Neuronal stem cell (in vitro differentiated cells): Measurements from ENCODE around the gene RNF208.
A peak's percentile ranks its signal among the peaks of the same experiment; 100 is the strongest.

Experiments
- DNase-seq: peaks from one replicate; pipeline ENCODE4 v3.0.0-alpha.2; 2013; ENCODE audit warnings: low spot score
- H2AFZ ChIP-seq: one replicate; pipeline ENCODE4 v1.6.1; 2013; ENCODE audit warnings: mild to moderate bottlenecking, low read length, inconsistent platforms
- H2AK5ac ChIP-seq: 2 replicates; pipeline ENCODE4 v1.6.1; 2013; ENCODE audit warnings: low read depth, mild to moderate bottlenecking, inconsistent platforms, low read length, moderate library complexity, mixed read lengths
- H2BK120ac ChIP-seq: 2 replicates; pipeline ENCODE4 v1.6.1; 2013; ENCODE audit warnings: low read depth, mild to moderate bottlenecking, inconsistent platforms, low read length, moderate library complexity, mixed read lengths
- H2BK12ac ChIP-seq: one replicate; pipeline ENCODE4 v1.6.1; 2013; ENCODE audit warnings: low read length, inconsistent platforms
- H2BK15ac ChIP-seq: 2 replicates; pipeline ENCODE4 v1.6.1; 2013; ENCODE audit warnings: mild to moderate bottlenecking, low read length, inconsistent platforms, mixed read lengths
- H2BK5ac ChIP-seq: one replicate; pipeline ENCODE4 v1.6.1; 2013; ENCODE audit warnings: inconsistent platforms, mild to moderate bottlenecking, low read length, moderate library complexity
- H3K14ac ChIP-seq: one replicate; pipeline ENCODE4 v1.6.1; 2013; ENCODE audit warnings: low read length, inconsistent platforms
- H3K18ac ChIP-seq: 2 replicates; pipeline ENCODE4 v1.6.1; 2013; ENCODE audit warnings: low read length, inconsistent platforms
- H3K23ac ChIP-seq: 2 replicates; pipeline ENCODE4 v1.6.1; 2013; ENCODE audit warnings: low read depth, mild to moderate bottlenecking, mixed read lengths, low read length, inconsistent platforms; ENCODE audit not compliant: poor library complexity
- H3K27ac ChIP-seq: replicated peaks from 3 replicates; pipeline ENCODE4 v1.5.1; 2013; ENCODE audit warnings: low read length, inconsistent platforms
- H3K27me3 ChIP-seq, 3 experiments: 2 replicates each; pipeline ENCODE4 v1.6.1; 2013; ENCODE audit warnings: low read length in 3 of 3, mild to moderate bottlenecking in 2 of 3, inconsistent platforms in 1 of 3, low read depth in 1 of 3, mixed read lengths in 1 of 3, moderate library complexity in 1 of 3; ENCODE audit not compliant: control insufficient read depth in 3 of 3, insufficient read depth in 3 of 3
- H3K36me3 ChIP-seq, 2 donors: replicated peaks in 1 of 2; 2 replicates each; pipeline ENCODE4 v1.6.1; 2013; ENCODE audit warnings: low read length in 2 of 2; ENCODE audit not compliant: control insufficient read depth in 2 of 2, insufficient read depth in 2 of 2
- H3K4ac ChIP-seq: 2 replicates; pipeline ENCODE4 v1.6.1; 2013; ENCODE audit warnings: inconsistent platforms, mild to moderate bottlenecking, low read length, moderate library complexity
- H3K4me1 ChIP-seq, 2 donors: 1 replicate in 1 of 2; 2 replicates in 1 of 2; pipeline ENCODE4 v1.6.1; 2013; ENCODE audit warnings: low read length in 2 of 2, low read depth in 1 of 2; ENCODE audit not compliant: control insufficient read depth in 2 of 2, insufficient read depth in 1 of 2
- H3K4me2 ChIP-seq: one replicate; pipeline ENCODE4 v1.6.1; 2013; ENCODE audit warnings: mild to moderate bottlenecking, low read length, inconsistent platforms; ENCODE audit not compliant: insufficient read depth, poor library complexity, severe bottlenecking
- H3K4me3 ChIP-seq, 2 donors: 2 replicates each; pipeline ENCODE4 v1.5.1; 2013; ENCODE audit warnings: low read length in 2 of 2, mild to moderate bottlenecking in 2 of 2, inconsistent platforms in 1 of 2, moderate library complexity in 1 of 2
- H3K79me1 ChIP-seq: one replicate; pipeline ENCODE4 v1.6.1; 2013; ENCODE audit warnings: low read depth, mild to moderate bottlenecking, inconsistent platforms, low read length, moderate library complexity
- H3K9ac ChIP-seq: one replicate; pipeline ENCODE4 v1.6.1; 2013; ENCODE audit warnings: mild to moderate bottlenecking, low read depth, low read length, inconsistent platforms; ENCODE audit not compliant: poor library complexity
- H3K9me3 ChIP-seq, 2 donors: replicated peaks in 1 of 2; 2 replicates each; pipeline versions ENCODE3 to v1.6.1; 2013; ENCODE audit warnings: low read length in 2 of 2, mild to moderate bottlenecking in 2 of 2, inconsistent platforms in 1 of 2, low read depth in 1 of 2, mixed read lengths in 1 of 2, moderate library complexity in 1 of 2; ENCODE audit not compliant: control insufficient read depth in 2 of 2, insufficient read depth in 1 of 2
- H4K8ac ChIP-seq: one replicate; pipeline ENCODE4 v1.6.1; 2013; ENCODE audit warnings: low read depth, mild to moderate bottlenecking, inconsistent platforms, low read length, moderate library complexity
- H4K91ac ChIP-seq: one replicate; pipeline ENCODE4 v1.6.1; 2013; ENCODE audit warnings: low read length, low read depth, mild to moderate bottlenecking, inconsistent platforms; ENCODE audit not compliant: poor library complexity
- WGBS, 2 donors: extraction: QIAGEN DNeasy Blood & Tissue Kit; methylation state at CpG; one replicate each; pipeline ENCODE4 v1.1.7; 2013; ENCODE audit warnings: missing lambda C conversion rate in 2 of 2, mixed read lengths in 1 of 2; ENCODE audit not compliant: insufficient read length in 2 of 2, insufficient replicate concordance in 1 of 2; ENCODE audit errors: extremely low coverage in 2 of 2; 5-methylcytosine and 5-hydroxymethylcytosine counted together

RNF208 gene

GRCh38 chr9:137228506-137228967 lies 6.5 kb upstream of the RNF208 start:
- no peak for DNase-seq

GRCh38 chr9:137227853-137228505 lies 5.9 kb upstream of the RNF208 start:
- no peak for DNase-seq
- H4K91ac ChIP-seq = no peak overlapping the region
- H3K4me1 ChIP-seq = peaks cover 4 to 10% of the 10 kb centered on the region in 2 donors
- no peak overlapping the region for H3K4me3 ChIP-seq
- peak overlapping the region; percentile 10 for H2BK12ac ChIP-seq
- H3K27me3 ChIP-seq = peaks cover 0 to 7% (median under 1%) of the 10 kb centered on the region in 3 experiments
- H3K4ac ChIP-seq = no peak overlapping the region
- H3K18ac ChIP-seq = no peak overlapping the region
- H2AK5ac ChIP-seq = peak overlapping the region; percentile 75
- H3K23ac ChIP-seq = no peak overlapping the region
- no peak overlapping the region for H3K4me2 ChIP-seq
- no peaks in the 10 kb centered on the region for H3K36me3 ChIP-seq
- no peak overlapping the region for H3K9ac ChIP-seq
- no peak overlapping the region for H2BK120ac ChIP-seq
- H2BK5ac ChIP-seq = no peak overlapping the region
- H3K14ac ChIP-seq = peak overlapping the region; percentile 21
- no peaks in the 10 kb centered on the region for H3K9me3 ChIP-seq
- H2AFZ ChIP-seq = no peak overlapping the region
- no peak overlapping the region for H4K8ac ChIP-seq
- H3K79me1 ChIP-seq = no peaks in the 10 kb centered on the region
- no CpG with 5 or more reads among the region's 18 CpGs for WGBS, 2 donors
- no peak overlapping the region for H3K27ac ChIP-seq
- no peak overlapping the region for H2BK15ac ChIP-seq

More at GRCh38 chr9:137228506-137228967, 6.5 kb upstream of the RNF208 start:
- Histone ChIP-seq H3K4me1 (peaks cover 2 to 9% of the 10 kb centered on the region in 2 donors), H4K8ac (no peak overlapping the region), H3K79me1 (no peaks in the 10 kb centered on the region), H2BK15ac (no peak overlapping the region), H3K36me3 (no peaks in the 10 kb centered on the region), H4K91ac (no peak overlapping the region), H2AK5ac (peak overlapping the region; percentile 75), H3K27me3 (peaks cover 0 to 7% (median 0%) of the 10 kb centered on the region in 3 experiments), H3K18ac (peak overlapping the region; percentile 38), H3K4me2 (peak overlapping the region; percentile 2), H3K14ac (peak overlapping the region; percentile 21), H2BK120ac (no peak overlapping the region), H3K9ac (no peak overlapping the region), H2BK12ac (no peak overlapping the region), H3K27ac (no peak overlapping the region), H3K4me3 (no peak overlapping the region), H3K4ac (peak overlapping the region; percentile 23), H3K9me3 (no peaks in the 10 kb centered on the region), H2BK5ac (no peak overlapping the region), H2AFZ (no peak overlapping the region), H3K23ac (peak overlapping the region; percentile 93)
- no CpG with 5 or more reads among the region's 29 CpGs for WGBS, 2 donors

GRCh38 chr9:137227054-137227852 lies 5.2 kb upstream of the RNF208 start, which contains the start of gene RNF224:
Gene RNF224, plus strand, starts transcription at chr9:137227502. Its CDS starts 834 bp downstream, at chr9:137228336.
- WGBS, 2 donors = no CpG with 5 or more reads among the region's 25 CpGs
- no peaks in the 10 kb centered on the region for H3K36me3 ChIP-seq
- H3K4me2 ChIP-seq = no peak within 1 kb of the TSS
- peak within 1 kb of the TSS; percentile 57 for H3K18ac ChIP-seq
- peak within 1 kb of the TSS; percentile 64 for H4K91ac ChIP-seq
- peak within 1 kb of the TSS in 1 of 2 donors; percentile 41 for H3K4me3 ChIP-seq
- H3K27ac ChIP-seq = no peak within 1 kb of the TSS
- peak within 1 kb of the TSS; percentile 50 for H4K8ac ChIP-seq
- H2BK5ac ChIP-seq = no peak within 1 kb of the TSS
- peaks cover 9 to 15% of the 10 kb centered on the region in 2 donors for H3K4me1 ChIP-seq
- H3K4ac ChIP-seq = peak within 1 kb of the TSS; percentile 76
- peak within 1 kb of the TSS; percentile 31 for H3K14ac ChIP-seq
- H2AK5ac ChIP-seq = peak within 1 kb of the TSS; percentile 75
- H3K23ac ChIP-seq = peak within 1 kb of the TSS; percentile 70
- peak within 1 kb of the TSS; percentile 68 for H2AFZ ChIP-seq
- no peak within 1 kb of the TSS for H2BK120ac ChIP-seq
- H2BK12ac ChIP-seq = peak within 1 kb of the TSS; percentile 22
- no peak within 1 kb of the TSS for H3K9ac ChIP-seq
- no peaks in the 10 kb centered on the region for H3K79me1 ChIP-seq
- peaks cover under 1 to 8% (median 7%) of the 10 kb centered on the region in 3 experiments for H3K27me3 ChIP-seq
- DNase-seq = peak; percentile 74
- peak within 1 kb of the TSS; percentile 95 for H2BK15ac ChIP-seq
- no peaks in the 10 kb centered on the region for H3K9me3 ChIP-seq
